ENCODE measurements around the gene FRMD3. TPM values are rescaled to one million over a fixed set of nuclear protein-coding genes. Genes with fewer than 3 reads are reported as not detected.

Gene FRMD3
- total RNA-seq, 1 experiment from 2014 or later, result 1.9 TPM

DNA sequence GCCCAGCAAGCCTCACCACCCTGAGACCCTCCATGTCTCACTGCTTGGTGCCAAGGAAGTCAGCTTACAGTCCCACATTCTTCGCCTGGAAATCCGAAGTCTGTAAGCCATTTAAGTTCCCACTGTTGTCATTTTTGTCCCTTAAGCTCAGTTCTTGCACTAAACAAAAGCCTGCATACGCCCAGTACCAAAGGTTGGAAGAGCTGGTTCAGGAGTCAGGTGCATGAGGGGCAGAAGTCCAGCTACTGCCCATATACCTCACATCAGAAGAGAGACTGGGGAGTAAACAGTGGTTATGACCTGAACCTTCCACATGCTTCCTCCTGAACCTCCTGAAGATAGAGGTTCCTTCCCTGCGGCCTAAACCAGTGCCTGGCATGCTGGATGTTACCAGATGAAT is 146.0 kb downstream of the FRMD3 start:
- Histone ChIP-seq H3F3A (ENCODE audit: insufficient read depth, low read depth) (no peaks in the 10 kb centered on the region), H4K20me1 (ENCODE audit: insufficient read depth) (no peaks in the 10 kb centered on the region), H3K4me3 (no peak overlapping the region), H2AFZ (no peak overlapping the region), H3K36me3 (ENCODE audit: low read depth) (no peaks in the 10 kb centered on the region), H3K27me3 (ENCODE audit: insufficient read depth, low read depth) (no peaks in the 10 kb centered on the region), H3K9me2 (ENCODE audit: insufficient read depth) (no peaks in the 10 kb centered on the region), H3K9me3 (ENCODE audit: insufficient read depth, low read depth) (no peaks in the 10 kb centered on the region), H3K4me1 (replicated peaks; ENCODE audit: insufficient read depth) (no peaks in the 10 kb centered on the region), H3K79me2 (ENCODE audit: low read depth) (no peaks in the 10 kb centered on the region), H3K27ac (no peak overlapping the region), H3K4me2 (no peak overlapping the region)
- BruUV-seq (replicated peaks), result no TSS peak
- ChIA-PET CTCF (no interaction called here), POLR2A (ENCODE audit: unreplicated experiment) (no interaction called here)
- no peak for TF ChIP-seq EZH2 (IDR thresholded peaks at IDR 0.05; ENCODE audit: low read depth)
- no peak for TF ChIP-seq CTCF (conservative IDR thresholded peaks at IDR 0.05)
- intact Hi-C loops (cut with micrococcal nuclease; ENCODE audit: unreplicated experiment), result no loop called here
- no peak for DNase-seq

GRCh38 chr9:83388346-83388745 is 149.9 kb downstream of the FRMD3 start:
- no peak for DNase-seq
- TF ChIP-seq CTCF (conservative IDR thresholded peaks at IDR 0.05) (no peak), EZH2 (IDR thresholded peaks at IDR 0.05; ENCODE audit: low read depth) (no peak)
- Histone ChIP-seq H2AFZ (no peak overlapping the region), H3K9me3 (ENCODE audit: insufficient read depth, low read depth) (no peaks in the 10 kb centered on the region), H3K4me3 (no peak overlapping the region), H3K27me3 (ENCODE audit: insufficient read depth, low read depth) (no peaks in the 10 kb centered on the region), H3K4me2 (no peak overlapping the region), H3F3A (ENCODE audit: insufficient read depth, low read depth) (no peaks in the 10 kb centered on the region), H3K4me1 (replicated peaks; ENCODE audit: insufficient read depth) (no peaks in the 10 kb centered on the region), H3K79me2 (ENCODE audit: low read depth) (no peaks in the 10 kb centered on the region), H3K9me2 (ENCODE audit: insufficient read depth) (no peaks in the 10 kb centered on the region), H4K20me1 (ENCODE audit: insufficient read depth) (no peaks in the 10 kb centered on the region), H3K27ac (no peak overlapping the region), H3K36me3 (ENCODE audit: low read depth) (no peaks in the 10 kb centered on the region)
- CTCF ChIA-PET, result no interaction called here
- intact Hi-C loops (cut with micrococcal nuclease; ENCODE audit: unreplicated experiment), result loop anchor here (10.0 kb wide), 1 partner anchor 86 kb away; no protein-coding TSS in a partner anchor
- POLR2A ChIA-PET (ENCODE audit: unreplicated experiment), result no interaction called here
- BruUV-seq (replicated peaks), result no TSS peak

DNA sequence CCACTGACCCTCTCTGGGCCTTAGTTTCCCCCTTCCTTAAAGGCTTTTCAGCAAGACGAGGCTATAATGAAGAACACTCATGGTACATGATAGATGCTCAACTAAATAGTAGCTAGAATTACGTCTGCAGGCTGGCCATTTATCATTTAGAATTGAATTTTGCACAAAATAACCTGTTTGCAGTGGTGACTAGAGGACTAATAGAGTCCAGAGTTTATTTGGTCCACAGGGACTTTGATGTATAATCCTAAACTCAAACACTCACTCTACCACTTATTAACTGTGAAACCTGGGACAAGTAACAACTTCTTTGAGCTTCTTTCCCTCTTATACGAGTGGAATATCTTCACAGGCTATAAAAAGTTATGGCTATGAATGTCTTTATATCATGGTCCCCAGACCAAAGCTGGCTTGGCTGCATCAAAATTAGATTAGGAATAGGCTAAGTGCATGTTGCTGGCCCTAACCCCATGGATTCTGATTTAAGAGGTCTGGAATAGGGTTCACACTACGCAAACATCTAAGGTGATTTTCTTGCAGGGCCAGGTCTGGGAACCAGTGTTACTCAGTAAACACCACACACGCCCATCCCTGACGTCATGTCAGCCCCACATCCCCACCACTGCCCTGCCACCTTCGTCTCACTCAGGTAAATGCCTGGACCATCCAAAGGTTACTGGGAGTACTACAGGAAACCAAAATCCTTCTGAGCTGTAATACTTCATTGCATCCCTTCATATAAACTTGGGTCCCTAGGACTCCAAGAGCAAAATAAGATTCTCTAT is 150.6 kb downstream of the FRMD3 start:
- H3K79me2 ChIP-seq (ENCODE audit: low read depth), result no peaks in the 10 kb centered on the region
- H4K20me1 ChIP-seq (ENCODE audit: insufficient read depth), result no peaks in the 10 kb centered on the region
- no peaks in the 10 kb centered on the region for H3K36me3 ChIP-seq (ENCODE audit: low read depth)
- no peak overlapping the region for H3K27ac ChIP-seq
- no peak for DNase-seq
- no peak overlapping the region for H3K4me2 ChIP-seq
- H2AFZ ChIP-seq, result no peak overlapping the region
- ChIA-PET POLR2A (ENCODE audit: unreplicated experiment) (no interaction called here), CTCF (no interaction called here)
- no peaks in the 10 kb centered on the region for H3K27me3 ChIP-seq (ENCODE audit: insufficient read depth, low read depth)
- TF ChIP-seq CTCF (conservative IDR thresholded peaks at IDR 0.05) (no peak), EZH2 (IDR thresholded peaks at IDR 0.05; ENCODE audit: low read depth) (no peak)
- no peak overlapping the region for H3K4me3 ChIP-seq
- no peaks in the 10 kb centered on the region for H3K9me2 ChIP-seq (ENCODE audit: insufficient read depth)
- H3F3A ChIP-seq (ENCODE audit: insufficient read depth, low read depth), result no peaks in the 10 kb centered on the region
- H3K9me3 ChIP-seq (ENCODE audit: insufficient read depth, low read depth), result no peaks in the 10 kb centered on the region
- intact Hi-C loops (cut with micrococcal nuclease; ENCODE audit: unreplicated experiment), result loop anchor here (10.0 kb wide), 1 partner anchor 87 kb away; no protein-coding TSS in a partner anchor
- no TSS peak for BruUV-seq (replicated peaks)
- H3K4me1 ChIP-seq (replicated peaks; ENCODE audit: insufficient read depth), result no peaks in the 10 kb centered on the region
